Stimulated activated naive CD8-positive, alpha-beta T cell treated with anti-CD3 and anti-CD28 coated beads, Interleukin-15, Interleukin-2, amounts not matched to agents 100 ng/mL and 50 ng/mL, for 24 hours (primary cell): ENCODE data around the gene NEU4.
"Not testable (repeated sequence)": the region's sequence is repeated elsewhere in the genome, so short reads cannot be mapped to it uniquely, and the experiment has no call there.

ENCODE experiments used
- H3K27ac Mint-ChIP-seq: one replicate; pipeline ENCODE4 v1.8.0; 2021; ENCODE audit warnings: mild to moderate bottlenecking, mixed read lengths
- H3K27me3 Mint-ChIP-seq: one replicate; pipeline ENCODE4 v1.8.0; 2021; ENCODE audit warnings: mixed read lengths
- H3K36me3 Mint-ChIP-seq: one replicate; pipeline ENCODE4 v1.8.0; 2021; ENCODE audit warnings: low read depth, mixed read lengths
- H3K4me1 Mint-ChIP-seq: one replicate; pipeline ENCODE4 v1.8.0; 2021; ENCODE audit warnings: low read depth, mixed read lengths
- H3K4me3 Mint-ChIP-seq: one replicate; pipeline ENCODE4 v1.8.0; 2021; ENCODE audit warnings: mild to moderate bottlenecking, mixed read lengths
- H3K9me3 Mint-ChIP-seq: one replicate; pipeline ENCODE4 v1.8.0; 2021; ENCODE audit warnings: mixed read lengths

Gene NEU4

DNA sequence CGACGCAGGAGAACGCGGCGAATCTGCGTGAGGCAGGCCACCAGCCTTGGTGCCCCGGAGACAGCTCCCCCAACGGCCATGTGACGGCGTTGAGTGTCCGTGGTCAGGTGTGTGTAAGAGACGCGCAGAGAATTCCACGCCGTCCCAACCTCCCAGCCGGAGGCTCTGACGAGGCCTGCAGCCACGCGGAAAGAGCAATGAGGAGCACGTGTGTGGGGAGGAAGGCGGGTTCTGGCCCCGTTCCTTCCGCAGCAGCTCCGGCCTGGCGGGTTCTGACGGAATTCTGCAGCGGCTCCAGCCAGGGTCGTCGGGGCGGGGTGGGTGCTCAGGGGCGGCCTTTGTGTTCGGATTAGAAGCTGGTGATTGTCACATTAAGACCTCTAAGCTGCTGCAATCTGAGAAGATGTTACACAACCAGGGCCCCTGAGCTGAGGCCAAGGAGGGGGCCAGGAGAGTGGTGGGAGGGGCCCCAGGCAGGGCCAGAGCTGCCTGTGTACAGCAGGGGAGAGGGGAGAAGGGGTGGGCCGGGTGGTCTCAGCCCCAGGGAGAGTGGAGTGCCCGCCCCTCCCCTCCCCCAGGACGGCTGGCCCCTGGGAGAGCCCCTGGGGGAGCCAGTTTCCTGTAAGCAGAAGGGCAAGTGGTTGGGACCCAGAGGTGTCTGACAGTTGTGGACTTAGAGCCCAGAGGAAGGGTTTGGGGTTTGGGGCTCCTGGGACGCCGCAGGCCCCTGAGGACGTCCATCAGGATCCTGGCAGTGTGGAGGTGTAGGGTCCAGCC lies 37.5 kb upstream of the NEU4 start:
- Mint-ChIP-seq H3K9me3 (no peaks in the 10 kb centered on the region), H3K4me3 (no peak overlapping the region), H3K36me3 (no peaks in the 10 kb centered on the region), H3K27ac (no peak overlapping the region), H3K4me1 (peaks cover 7% of the 10 kb centered on the region), H3K27me3 (no peaks in the 10 kb centered on the region)

DNA sequence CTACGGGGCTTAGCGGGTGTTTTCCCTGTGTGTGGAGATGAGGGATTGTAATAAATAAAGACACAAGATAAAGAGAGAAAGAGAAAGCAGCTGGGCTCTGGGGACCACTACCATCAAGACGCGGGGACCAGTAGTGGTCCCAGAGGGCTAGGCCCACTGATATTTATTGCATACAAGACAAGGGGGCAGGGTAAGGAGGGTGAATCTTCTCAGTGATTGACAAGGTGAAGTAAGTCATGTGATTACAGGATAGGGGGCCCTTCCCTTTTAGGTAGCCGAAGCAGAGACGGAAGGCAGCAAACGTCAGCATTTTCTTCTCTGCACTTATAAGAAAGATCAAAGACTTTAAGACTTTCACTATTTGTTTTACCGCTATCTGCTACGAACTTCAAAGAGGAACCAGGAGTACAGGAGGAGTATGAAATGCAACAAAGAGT lies 36.9 kb upstream of the NEU4 start:
- H3K27me3 Mint-ChIP-seq = no peaks in the 10 kb centered on the region
- H3K4me1 Mint-ChIP-seq = peaks cover 7% of the 10 kb centered on the region
- no peaks in the 10 kb centered on the region for H3K36me3 Mint-ChIP-seq
- H3K27ac Mint-ChIP-seq = no peak overlapping the region
- no peaks in the 10 kb centered on the region for H3K9me3 Mint-ChIP-seq
- peak overlapping the region; percentile 7 for H3K4me3 Mint-ChIP-seq

- H3K4me1 Mint-ChIP-seq = peaks cover 7% of the 10 kb centered on the region
- H3K36me3 Mint-ChIP-seq = no peaks in the 10 kb centered on the region
- H3K27ac Mint-ChIP-seq = no peak overlapping the region
- H3K9me3 Mint-ChIP-seq = no peaks in the 10 kb centered on the region
- H3K27me3 Mint-ChIP-seq = no peaks in the 10 kb centered on the region
- H3K4me3 Mint-ChIP-seq = no peak overlapping the region
Measured at GRCh38 chr2:241773511-241774418, 35.2 kb upstream of the NEU4 start.

DNA sequence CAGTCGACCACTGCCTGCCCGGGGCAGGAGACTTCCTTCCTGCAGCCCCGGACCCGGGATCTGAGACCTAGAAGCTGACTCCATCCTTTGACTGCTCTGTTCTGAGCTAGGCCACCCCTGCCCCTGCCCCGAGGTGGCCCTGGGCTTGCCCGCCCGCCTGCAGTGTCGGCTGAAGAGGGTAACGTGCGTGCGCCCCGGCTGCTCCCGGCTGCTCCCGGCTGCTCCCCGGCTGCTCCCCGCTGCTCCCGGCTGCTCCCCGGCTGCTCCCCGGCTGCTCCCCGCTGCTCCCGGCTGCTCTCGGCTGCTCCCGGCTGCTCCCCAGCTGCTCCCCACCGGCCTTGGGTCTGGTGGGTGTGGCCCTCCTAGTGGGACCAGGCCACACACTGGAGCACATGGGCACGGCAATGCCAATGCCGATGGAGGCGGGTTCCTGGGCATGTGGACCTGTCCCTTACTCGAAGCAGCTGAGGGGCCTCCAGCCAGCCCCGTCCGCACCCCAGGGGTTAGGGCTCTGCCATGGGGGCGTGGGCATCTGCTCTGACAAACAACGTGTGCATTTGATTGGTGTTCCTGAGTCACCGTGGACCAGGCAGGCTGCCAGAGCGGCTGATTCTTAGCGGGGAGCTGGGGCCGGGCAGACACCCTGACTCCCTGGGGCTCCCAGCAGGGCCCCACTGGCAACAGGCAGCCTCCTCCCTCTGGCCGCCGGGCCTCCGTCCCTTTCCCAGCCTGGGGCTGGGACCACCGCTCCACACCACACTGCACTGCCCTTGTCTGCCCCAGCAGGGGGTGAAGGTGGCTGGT lies 34.4 kb upstream of the NEU4 start:
- no peak overlapping the region for H3K27ac Mint-ChIP-seq
- H3K9me3 Mint-ChIP-seq = no peaks in the 10 kb centered on the region
- H3K4me1 Mint-ChIP-seq = peaks cover 7% of the 10 kb centered on the region
- H3K4me3 Mint-ChIP-seq = no peak overlapping the region
- no peaks in the 10 kb centered on the region for H3K27me3 Mint-ChIP-seq
- no peaks in the 10 kb centered on the region for H3K36me3 Mint-ChIP-seq

GRCh38 chr2:241775223-241776177 lies 33.5 kb upstream of the NEU4 start:
- no peak overlapping the region for H3K4me3 Mint-ChIP-seq
- no peaks in the 10 kb centered on the region for H3K9me3 Mint-ChIP-seq
- H3K27me3 Mint-ChIP-seq = no peaks in the 10 kb centered on the region
- H3K36me3 Mint-ChIP-seq = no peaks in the 10 kb centered on the region
- H3K27ac Mint-ChIP-seq = no peak overlapping the region
- peaks cover 7% of the 10 kb centered on the region for H3K4me1 Mint-ChIP-seq

GRCh38 chr2:241776336-241777169 lies 32.4 kb upstream of the NEU4 start, which contains the start of gene GAL3ST2:
TSS of gene GAL3ST2 (plus strand) at chr2:241776822. CDS start at chr2:241776956, 134 bp downstream.
- no peak within 1 kb of the TSS for H3K27ac Mint-ChIP-seq

GRCh38 chr2:241777170-241777685 lies 31.8 kb upstream of the NEU4 start:
- H3K36me3 Mint-ChIP-seq = peaks cover 6% of the 10 kb centered on the region
- peaks cover 1% of the 10 kb centered on the region for H3K4me1 Mint-ChIP-seq
- peaks cover 7% of the 10 kb centered on the region for H3K9me3 Mint-ChIP-seq
- H3K27ac Mint-ChIP-seq = no peak overlapping the region
- no peaks in the 10 kb centered on the region for H3K27me3 Mint-ChIP-seq
- no peak overlapping the region for H3K4me3 Mint-ChIP-seq

More at GRCh38 chr2:241776336-241777169, 32.4 kb upstream of the NEU4 start, which contains the start of gene GAL3ST2:
- H3K4me3 Mint-ChIP-seq = no peak within 1 kb of the TSS
- H3K36me3 Mint-ChIP-seq = peaks cover 6% of the 10 kb centered on the region
- peaks cover 7% of the 10 kb centered on the region for H3K4me1 Mint-ChIP-seq
- H3K27me3 Mint-ChIP-seq = no peaks in the 10 kb centered on the region
- H3K9me3 Mint-ChIP-seq = peaks cover 7% of the 10 kb centered on the region

DNA sequence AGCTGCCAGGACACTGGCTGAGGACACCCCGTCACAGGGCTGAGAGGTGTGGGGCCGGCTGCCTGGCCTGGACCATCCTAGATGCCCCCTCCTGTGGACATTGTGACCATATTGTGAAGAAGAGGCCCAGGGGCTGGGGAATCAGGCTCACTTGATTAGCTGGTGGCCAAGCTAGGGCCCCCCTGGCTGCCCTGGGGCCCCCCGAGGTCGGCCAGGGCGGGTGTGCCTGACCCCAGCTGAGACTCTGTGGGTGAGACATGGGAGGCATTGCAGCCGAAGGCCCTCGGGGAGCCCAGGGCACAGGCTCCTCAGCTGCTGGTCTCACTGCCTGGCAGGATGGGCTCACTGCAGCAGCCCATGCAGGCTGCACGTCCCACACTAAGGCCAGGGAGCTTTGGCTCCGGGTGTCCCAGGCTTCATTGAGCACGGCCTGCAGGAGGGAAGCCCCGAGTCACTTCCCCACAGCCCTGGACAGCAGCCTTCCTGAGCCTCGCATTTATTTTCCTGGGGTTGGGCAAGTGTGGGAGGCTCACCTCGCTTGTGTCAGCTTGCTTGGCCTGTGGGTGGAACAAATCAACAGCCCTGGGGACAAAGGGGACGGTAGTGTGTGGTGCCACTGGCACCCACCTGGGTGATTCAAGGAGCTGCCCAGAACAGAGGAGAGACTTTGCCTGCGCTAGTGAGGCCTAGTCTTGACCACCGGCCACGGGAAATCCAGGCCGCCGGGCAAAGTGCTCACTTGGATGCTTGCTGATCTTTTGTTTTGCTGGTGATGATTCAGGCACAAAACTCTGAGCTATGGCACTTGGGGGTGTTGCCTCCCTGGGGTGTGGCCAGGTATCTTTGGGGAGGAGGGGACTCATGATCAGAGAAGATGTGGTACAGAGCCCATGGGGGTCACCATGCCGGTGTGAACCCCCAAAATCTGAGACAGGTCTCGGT lies 31.0 kb upstream of the NEU4 start:
- Mint-ChIP-seq H3K27me3 (no peaks in the 10 kb centered on the region), H3K27ac (no peak overlapping the region), H3K4me1 (no peaks in the 10 kb centered on the region), H3K36me3 (peaks cover 6% of the 10 kb centered on the region), H3K4me3 (no peak overlapping the region), H3K9me3 (peaks cover 7% of the 10 kb centered on the region)

GRCh38 chr2:241780939-241781569 lies 27.9 kb upstream of the NEU4 start:
- Mint-ChIP-seq H3K27ac (no peak overlapping the region), H3K4me3 (no peak overlapping the region), H3K4me1 (no peaks in the 10 kb centered on the region), H3K27me3 (no peaks in the 10 kb centered on the region), H3K36me3 (peaks cover 6% of the 10 kb centered on the region), H3K9me3 (peaks cover 7% of the 10 kb centered on the region)

DNA sequence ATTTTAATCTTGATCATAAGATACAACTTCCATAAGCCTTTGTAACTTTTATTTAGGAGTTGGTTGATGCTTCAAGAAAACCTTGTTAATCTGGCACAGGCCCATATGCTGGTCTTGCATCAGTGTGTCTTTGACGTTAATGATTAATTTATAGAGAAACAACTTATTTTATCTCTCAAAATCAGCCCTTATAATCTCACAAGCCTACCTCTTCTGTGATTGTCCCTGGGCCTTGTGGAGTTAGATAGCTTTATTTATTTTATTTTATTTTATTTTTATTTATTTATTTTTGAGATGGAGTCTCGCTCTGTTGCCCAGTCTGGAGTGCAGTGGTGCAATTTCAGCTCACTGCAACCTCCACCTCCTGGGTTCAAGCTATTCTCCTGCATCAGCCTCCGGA lies 26.9 kb upstream of the NEU4 start:
- H3K36me3 Mint-ChIP-seq, H3K27me3 Mint-ChIP-seq, H3K27ac Mint-ChIP-seq, H3K9me3 Mint-ChIP-seq, H3K4me1 Mint-ChIP-seq, H3K4me3 Mint-ChIP-seq: not testable (repeated sequence)

- Mint-ChIP-seq H3K4me1 (peaks cover 30% of the 10 kb centered on the region), H3K36me3 (peaks cover 12% of the 10 kb centered on the region), H3K9me3 (no peaks in the 10 kb centered on the region), H3K27ac (peak overlapping the region; percentile 77), H3K4me3 (peak overlapping the region; percentile 31), H3K27me3 (no peaks in the 10 kb centered on the region)
Measured at GRCh38 chr2:241788135-241788534, 20.9 kb upstream of the NEU4 start.

GRCh38 chr2:241788572-241788971 lies 20.4 kb upstream of the NEU4 start:
- peak overlapping the region; percentile 31 for H3K4me3 Mint-ChIP-seq

More at GRCh38 chr2:241788572-241788971, 20.4 kb upstream of the NEU4 start:
- Mint-ChIP-seq H3K4me1 (peaks cover 30% of the 10 kb centered on the region), H3K27me3 (no peaks in the 10 kb centered on the region), H3K36me3 (peaks cover 12% of the 10 kb centered on the region), H3K27ac (peak overlapping the region; percentile 77), H3K9me3 (no peaks in the 10 kb centered on the region)
